GM12878 (cell line): ENCODE results near the gene PCP4L1.

Source experiments
- CEBPB ChIP-seq, 2 experiments: fragments of 150-350 bp in 1 of 2; IDR thresholded peaks; 2 replicates each; pipeline ENCODE4 v1.6.1; 2012 to 2014; ENCODE audit warnings: low read depth in 2 of 2, low read length in 2 of 2, borderline replicate concordance in 1 of 2, inconsistent platforms in 1 of 2
- CEBPZ ChIP-seq: fragments of 150-350 bp; IDR thresholded peaks from 2 replicates; pipeline ENCODE4 v1.6.1; 2016; ENCODE audit warnings: low read depth, low read length
- MAX ChIP-seq: IDR thresholded peaks from 2 replicates; pipeline ENCODE4 v1.6.1; 2012; ENCODE audit warnings: low read depth, low read length, improper control_type of control experiment
- POLR2A ChIP-seq: IDR thresholded peaks from 2 replicates; pipeline ENCODE4 v1.6.1; 2011; ENCODE audit warnings: low read depth, mild to moderate bottlenecking, low read length
- RB1 ChIP-seq: fragments of 450-650 bp; formaldehyde crosslinking; IDR thresholded peaks from 2 replicates; pipeline ENCODE4 v1.6.1; 2017; ENCODE audit warnings: mild to moderate bottlenecking, borderline replicate concordance
- RELA ChIP-seq: fragments of 450-650 bp; IDR thresholded peaks from 2 replicates; pipeline ENCODE4 v1.8.0; 2014; ENCODE audit warnings: borderline replicate concordance; ENCODE audit not compliant: partially characterized antibody
- USF1 ChIP-seq: IDR thresholded peaks from 2 replicates; pipeline ENCODE4 v1.6.1; 2011; ENCODE audit warnings: borderline replicate concordance, low read depth, mild to moderate bottlenecking, moderate library complexity, mixed read lengths, low read length; ENCODE audit not compliant: insufficient read depth; ENCODE audit errors: extremely low read length

GRCh38 chr1:161267321-161267720 lies 8.8 kb downstream of the PCP4L1 start:
- no peak for TF ChIP-seq CEBPZ
- TF ChIP-seq POLR2A: no peak
- no peak for TF ChIP-seq MAX
- no peak for TF ChIP-seq USF1
- TF ChIP-seq RELA: no peak
- no peak for TF ChIP-seq CEBPB (IDR thresholded peaks at IDR 0.05; ENCODE audit: borderline replicate concordance in 1 of 2, low read depth in 2 of 2, low read length in 2 of 2)
- no peak for TF ChIP-seq RB1
